PFSK-1 (cell line): Measurements from ENCODE around the gene PTPRN2.

Experiments
- FOXP2 ChIP-seq: optimal IDR thresholded peaks from 2 replicates; pipeline ENCODE3; 2011; ENCODE audit warnings: borderline replicate concordance, control low read depth, inconsistent platforms; ENCODE audit not compliant: insufficient read depth; ENCODE audit errors: extremely low read length, extremely low read depth
- POLR2AphosphoS5 ChIP-seq: IDR thresholded peaks from 2 replicates; pipeline ENCODE4 v1.6.1; 2012; ENCODE audit warnings: low read depth, mild to moderate bottlenecking, control low read depth, low read length, moderate library complexity
- SIN3A ChIP-seq: IDR thresholded peaks from 2 replicates; pipeline ENCODE4 v1.6.1; 2012; ENCODE audit warnings: mild to moderate bottlenecking, low read length, moderate library complexity, borderline replicate concordance; ENCODE audit not compliant: insufficient read depth
- TAF1 ChIP-seq: IDR thresholded peaks from 2 replicates; pipeline ENCODE4 v1.6.1; 2012; ENCODE audit warnings: low read length, control low read depth, borderline replicate concordance; ENCODE audit not compliant: insufficient read depth
- TF ChIP-seq, protein P1 (sequence below), 2 experiments: IDR thresholded peaks; 2 replicates each; pipeline versions ENCODE4 v1.6.1 to v1.8.0; 2011 to 2012; ENCODE audit warnings: low read depth in 2 of 2, low read length in 2 of 2, control low read depth in 1 of 2, inconsistent platforms in 1 of 2, mild to moderate bottlenecking in 1 of 2, moderate library complexity in 1 of 2; ENCODE audit not compliant: insufficient read depth in 1 of 2

The PTPRN2 gene

DNA sequence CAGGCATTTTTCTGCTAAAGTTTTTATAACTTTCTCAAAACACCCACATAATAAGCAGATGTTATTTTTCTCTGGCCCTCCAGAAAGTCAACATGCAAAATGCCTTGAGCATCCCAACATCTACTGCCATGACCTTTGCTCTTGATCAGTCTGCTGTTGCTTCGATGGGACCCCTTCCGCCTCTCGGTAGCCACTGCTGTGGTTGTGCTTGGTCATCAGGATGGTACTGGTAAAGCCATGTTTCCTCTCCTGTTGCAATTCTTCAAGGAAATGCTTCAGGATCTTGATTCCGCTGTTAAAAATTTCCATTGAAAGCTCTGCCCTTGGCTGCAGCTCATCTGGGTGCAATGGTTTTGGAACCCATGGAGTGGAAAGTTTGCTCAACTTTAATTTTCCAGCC, 717.8 kb downstream of the PTPRN2 start:
- TF ChIP-seq TAF1, result no peak

DNA sequence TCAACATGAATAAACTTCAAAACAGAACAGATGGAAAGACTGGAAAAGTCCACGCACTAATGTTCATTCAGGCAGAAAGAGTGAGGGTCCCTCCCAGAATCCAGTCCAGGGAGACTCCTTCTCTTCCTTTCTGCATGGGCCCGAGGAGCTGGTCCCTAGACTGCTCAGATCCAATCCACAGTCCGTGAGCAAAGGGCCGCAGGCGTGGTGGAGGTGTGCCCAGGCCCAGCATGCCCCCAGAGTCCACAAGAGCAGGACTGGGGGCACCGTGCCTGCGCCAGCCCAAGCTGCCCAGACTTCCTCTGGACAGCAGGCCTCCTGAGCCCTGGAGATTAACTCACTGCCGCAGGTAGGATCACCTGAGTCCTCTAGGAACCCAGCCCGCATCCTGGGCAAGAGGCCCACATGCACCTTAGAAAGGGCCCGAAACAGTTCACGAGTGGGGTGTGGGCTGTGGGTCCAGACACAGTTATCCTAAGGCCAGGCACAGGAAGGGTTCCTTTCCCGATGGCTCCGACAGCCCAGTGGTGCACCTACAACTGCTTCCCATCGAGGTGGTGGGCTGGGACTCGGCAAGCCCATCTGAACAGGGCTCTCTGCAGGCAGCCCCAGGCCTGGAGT, 719.8 kb downstream of the PTPRN2 start:
- TF ChIP-seq, protein P1, sequence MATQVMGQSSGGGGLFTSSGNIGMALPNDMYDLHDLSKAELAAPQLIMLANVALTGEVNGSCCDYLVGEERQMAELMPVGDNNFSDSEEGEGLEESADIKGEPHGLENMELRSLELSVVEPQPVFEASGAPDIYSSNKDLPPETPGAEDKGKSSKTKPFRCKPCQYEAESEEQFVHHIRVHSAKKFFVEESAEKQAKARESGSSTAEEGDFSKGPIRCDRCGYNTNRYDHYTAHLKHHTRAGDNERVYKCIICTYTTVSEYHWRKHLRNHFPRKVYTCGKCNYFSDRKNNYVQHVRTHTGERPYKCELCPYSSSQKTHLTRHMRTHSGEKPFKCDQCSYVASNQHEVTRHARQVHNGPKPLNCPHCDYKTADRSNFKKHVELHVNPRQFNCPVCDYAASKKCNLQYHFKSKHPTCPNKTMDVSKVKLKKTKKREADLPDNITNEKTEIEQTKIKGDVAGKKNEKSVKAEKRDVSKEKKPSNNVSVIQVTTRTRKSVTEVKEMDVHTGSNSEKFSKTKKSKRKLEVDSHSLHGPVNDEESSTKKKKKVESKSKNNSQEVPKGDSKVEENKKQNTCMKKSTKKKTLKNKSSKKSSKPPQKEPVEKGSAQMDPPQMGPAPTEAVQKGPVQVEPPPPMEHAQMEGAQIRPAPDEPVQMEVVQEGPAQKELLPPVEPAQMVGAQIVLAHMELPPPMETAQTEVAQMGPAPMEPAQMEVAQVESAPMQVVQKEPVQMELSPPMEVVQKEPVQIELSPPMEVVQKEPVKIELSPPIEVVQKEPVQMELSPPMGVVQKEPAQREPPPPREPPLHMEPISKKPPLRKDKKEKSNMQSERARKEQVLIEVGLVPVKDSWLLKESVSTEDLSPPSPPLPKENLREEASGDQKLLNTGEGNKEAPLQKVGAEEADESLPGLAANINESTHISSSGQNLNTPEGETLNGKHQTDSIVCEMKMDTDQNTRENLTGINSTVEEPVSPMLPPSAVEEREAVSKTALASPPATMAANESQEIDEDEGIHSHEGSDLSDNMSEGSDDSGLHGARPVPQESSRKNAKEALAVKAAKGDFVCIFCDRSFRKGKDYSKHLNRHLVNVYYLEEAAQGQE (IDR thresholded peaks at IDR 0.05; ENCODE audit: insufficient read depth in 1 of 2, low read depth in 2 of 2, low read length in 2 of 2), result no peak
- TF ChIP-seq POLR2AphosphoS5, result no peak
- no peak for TF ChIP-seq TAF1
- no peak for TF ChIP-seq FOXP2
- TF ChIP-seq SIN3A, result no peak

DNA sequence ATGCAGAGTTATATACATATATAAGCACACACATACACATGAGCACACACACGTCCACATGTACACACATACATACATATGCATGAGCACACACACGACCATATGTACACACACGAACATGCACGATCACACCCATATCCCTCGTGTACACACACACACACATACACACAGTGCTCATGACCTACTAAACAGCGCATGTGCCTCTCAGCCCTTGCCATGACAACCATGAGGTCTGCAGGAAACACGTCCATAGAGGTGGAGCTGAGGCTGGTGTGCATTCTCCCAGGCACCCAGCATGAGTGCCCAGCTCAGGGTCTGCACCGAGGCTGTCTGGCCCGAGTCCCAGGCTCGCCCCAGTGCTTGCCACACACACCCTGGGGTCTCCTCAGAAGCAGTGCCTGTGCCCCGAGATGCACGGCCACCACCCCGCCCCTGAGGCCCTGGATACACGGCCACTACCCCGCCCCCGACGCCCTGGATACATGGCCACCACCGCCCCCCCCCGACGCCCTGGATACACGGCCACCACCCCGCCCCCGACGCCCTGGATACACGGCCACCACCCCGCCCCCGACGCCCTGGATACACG, 721.2 kb downstream of the PTPRN2 start:
- TF ChIP-seq SIN3A, result no peak

DNA sequence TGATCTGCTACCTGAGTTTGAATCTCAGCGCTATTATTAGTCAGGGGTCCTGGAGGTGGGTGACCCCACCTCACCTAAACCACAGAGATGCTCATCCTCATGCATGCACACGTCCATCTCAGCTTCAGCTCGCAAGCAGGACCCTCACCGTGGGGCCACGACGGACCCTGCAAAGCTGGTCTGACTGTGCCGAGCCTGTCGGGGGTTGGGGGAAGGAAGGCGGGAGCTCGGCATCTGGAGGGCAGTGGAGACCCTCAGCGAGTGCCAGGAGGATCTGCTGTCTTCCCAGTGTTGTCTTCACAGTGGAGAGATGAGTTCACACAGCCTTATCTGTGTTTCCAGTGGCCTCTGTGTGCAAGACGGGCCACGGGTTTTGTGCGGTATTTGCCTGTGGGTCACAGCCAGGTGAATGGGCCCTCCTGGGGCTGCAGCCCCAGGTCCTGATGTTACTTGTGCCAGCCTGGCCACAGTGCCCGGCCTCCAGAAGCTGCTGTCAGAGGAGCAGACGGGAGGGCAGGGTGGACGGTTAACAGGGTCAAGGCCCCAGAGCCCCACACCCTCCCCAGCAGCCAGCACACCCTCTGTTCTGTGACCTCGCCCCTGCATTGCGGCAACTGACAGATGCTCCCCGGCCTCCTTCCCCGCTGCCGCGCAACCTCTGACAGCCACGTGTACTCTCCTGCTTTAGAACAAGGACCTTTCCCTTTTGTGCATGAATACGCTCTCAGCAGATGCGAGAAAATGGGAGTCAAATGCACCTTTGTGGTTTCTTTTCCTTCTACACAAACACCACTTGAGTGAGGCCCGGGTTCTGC, 722.1 kb downstream of the PTPRN2 start:
- no peak for TF ChIP-seq FOXP2
- TF ChIP-seq, protein P1 (IDR thresholded peaks at IDR 0.05; ENCODE audit: insufficient read depth in 1 of 2, low read depth in 2 of 2, low read length in 2 of 2), result no peak

DNA sequence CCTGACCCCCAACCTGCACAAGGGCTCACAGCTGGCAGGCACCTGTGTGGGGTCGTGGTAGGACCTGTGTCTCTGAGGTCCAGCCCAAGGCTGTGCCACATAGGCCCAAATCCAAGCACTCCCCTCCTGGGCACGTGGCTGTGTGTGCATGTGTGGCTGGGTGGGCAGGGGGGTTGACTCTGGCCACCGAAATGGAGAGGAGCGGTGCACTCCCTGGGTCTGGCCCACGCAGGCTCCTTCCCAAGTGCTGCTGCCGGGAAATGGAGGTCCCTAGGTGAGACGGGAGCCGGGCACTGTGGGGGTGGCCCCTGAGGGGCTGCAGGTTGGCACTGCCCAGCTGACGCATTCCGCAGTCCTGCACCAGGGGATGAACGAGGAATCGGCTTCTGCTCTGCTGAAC, 722.7 kb downstream of the PTPRN2 start:
- TF ChIP-seq TAF1, result no peak
- TF ChIP-seq POLR2AphosphoS5, result no peak
- no peak for TF ChIP-seq FOXP2
- TF ChIP-seq, protein P1 (IDR thresholded peaks at IDR 0.05; ENCODE audit: insufficient read depth in 1 of 2, low read depth in 2 of 2, low read length in 2 of 2), result no peak
- no peak for TF ChIP-seq SIN3A

DNA sequence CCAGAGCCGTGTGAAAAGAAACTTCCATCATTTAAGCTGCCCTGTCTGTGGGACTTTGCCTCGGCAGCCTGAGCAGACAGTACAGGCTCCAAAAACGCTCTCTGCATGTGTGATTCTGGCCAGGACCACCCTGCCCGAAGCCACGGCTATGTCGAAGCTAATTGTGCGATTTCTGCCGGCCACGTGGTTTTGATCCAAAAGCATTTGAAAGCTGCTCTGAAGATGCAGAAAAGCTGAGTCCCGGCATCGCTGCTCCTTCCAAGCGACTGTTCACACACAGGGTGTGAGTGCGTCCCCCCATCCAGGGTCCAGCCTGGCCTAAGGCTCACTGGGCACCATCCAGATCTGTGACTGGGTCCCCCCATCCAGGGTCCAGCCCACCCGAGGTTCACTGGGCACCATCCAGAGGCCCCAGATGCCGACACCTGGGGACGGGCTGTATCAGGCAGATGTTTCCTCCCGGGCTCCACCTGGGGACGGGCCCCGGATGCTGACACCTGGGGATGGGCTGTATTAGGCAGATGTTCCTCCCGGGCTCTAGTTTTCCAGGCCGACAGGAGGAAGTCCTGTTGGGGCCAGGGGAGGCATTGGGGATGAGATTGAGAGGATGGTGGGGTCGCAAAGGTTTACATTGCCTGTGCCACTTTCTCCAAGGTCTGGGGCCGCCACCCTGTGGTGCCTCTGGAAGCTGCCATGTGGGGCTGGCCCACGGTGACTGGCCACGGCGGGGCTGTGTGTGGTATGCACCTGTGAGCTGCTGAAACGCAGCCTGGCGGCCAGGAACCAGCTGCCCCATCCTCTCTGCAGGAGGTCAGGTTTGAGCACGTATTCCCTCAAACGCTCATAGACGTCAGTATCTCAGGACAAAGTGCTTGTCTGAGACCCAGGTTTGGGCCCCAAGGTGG, 723.5 kb downstream of the PTPRN2 start:
- TF ChIP-seq POLR2AphosphoS5, result no peak
- TF ChIP-seq, protein P1 (IDR thresholded peaks at IDR 0.05; ENCODE audit: insufficient read depth in 1 of 2, low read depth in 2 of 2, low read length in 2 of 2), result no peak
- no peak for TF ChIP-seq FOXP2
- no peak for TF ChIP-seq TAF1
- no peak for TF ChIP-seq SIN3A
